Sigmoid colon (tissue), 7 donors: ENCODE data around the gene LCLAT1. TPM values are rescaled to one million over a fixed set of nuclear protein-coding genes. Genes with fewer than 3 reads are reported as not detected.

ENCODE experiments used
- DNase-seq: peaks from one replicate; pipeline ENCODE4 v3.0.0-alpha.2; 2019
- H3K27ac ChIP-seq, 4 donors: fragments of 200-600 bp; sonication (generic); one replicate each; pipeline ENCODE4 v1.5.1; 2016 to 2019; ENCODE audit warnings: mild to moderate bottlenecking in 1 of 4
- H3K27me3 ChIP-seq, 3 donors: fragments of 200-600 bp; sonication (generic); one replicate each; pipeline ENCODE4 v1.5.1; 2019; ENCODE audit warnings: mild to moderate bottlenecking in 1 of 3
- H3K36me3 ChIP-seq, 4 donors: fragments of 200-600 bp; sonication (generic); one replicate each; pipeline ENCODE4 v1.5.1; 2016 to 2019
- H3K4me1 ChIP-seq, 4 donors: fragments of 200-600 bp; sonication (generic); one replicate each; pipeline ENCODE4 v1.5.1; 2017 to 2019
- H3K4me3 ChIP-seq, 4 donors: fragments of 200-600 bp; sonication (generic); one replicate each; pipeline ENCODE4 v1.5.1; 2017 to 2019; ENCODE audit warnings: mild to moderate bottlenecking in 2 of 4, moderate library complexity in 1 of 4
- H3K9me3 ChIP-seq, 4 donors: fragments of 200-600 bp in 3 of 4; sonication (generic) in 3 of 4; one replicate each; pipeline versions ENCODE4 v1.5.1 to v1.6.1; 2013 to 2019
- EP300 ChIP-seq, 4 donors: sonication (generic); formaldehyde crosslinking; IDR thresholded peaks; one replicate each; pipeline ENCODE4 v1.6.1; 2017; ENCODE audit warnings: antibody characterized with exemption in 4 of 4
- POLR2A ChIP-seq, 2 donors: fragments of 450-650 bp; IDR thresholded peaks; one replicate each; pipeline ENCODE4 v1.6.1; 2016; ENCODE audit warnings: antibody characterized with exemption in 2 of 2, mild to moderate bottlenecking in 2 of 2, moderate library complexity in 2 of 2
- POLR2AphosphoS5 ChIP-seq, 4 donors: sonication (generic); formaldehyde crosslinking; IDR thresholded peaks; one replicate each; pipeline ENCODE4 v1.6.1; 2017; ENCODE audit warnings: antibody characterized with exemption in 4 of 4
- WGBS, 2 donors: extraction: QIAGEN DNeasy Blood & Tissue Kit; methylation state at CpG; one replicate each; pipeline ENCODE4 v1.1.7; 2013; 5-methylcytosine and 5-hydroxymethylcytosine counted together
- intact Hi-C: fragments of 100-400 bp; cut with DNase I; formaldehyde crosslinking; loops from one replicate; pipeline ENCODE4 v1.15.1; 2023
- polyA plus RNA-seq, 3 donors: library from polyadenylated mRNA; stranded (reverse); fragments of 200-250 nt; gene quantifications; one replicate each; pipeline ENCODE4 v1.2.3, GENCODE V29; 2013
- total RNA-seq, 4 donors: library from RNA; depleted of rRNA; stranded (reverse); fragments of >200 nt; gene quantifications; one replicate each; pipeline ENCODE4 v1.1.0, GENCODE V29; 2016
- TF ChIP-seq, protein P1 (sequence below), 4 experiments: fragments of 450-650 bp in 3 of 4; fragments of 200-600 bp in 1 of 4; IDR thresholded peaks; one replicate each; pipeline ENCODE4 v1.5.1; 2016 to 2019; ENCODE audit warnings: antibody characterized with exemption in 4 of 4, mild to moderate bottlenecking in 3 of 4, moderate library complexity in 2 of 4
- donor health status: healthy with polysubstance abuse.
- donor health status: Bipolar disorder and iron deficiency.
- donor health status: healthy.

The LCLAT1 gene
- total and polyA plus RNA-seq, 7 donors: 1.2 to 17.2 (median 10.0) TPM

- DNase-seq: no peak
- Histone ChIP-seq H3K4me1 (peaks cover 0 to 82% (median 74%) of the 10 kb centered on the region in 4 donors), H3K4me3 (no peak overlapping the region), H3K36me3 (no peaks in the 10 kb centered on the region), H3K27ac (peak overlapping the region; percentile 39 to 70 (median 60)), H3K9me3 (no peaks in the 10 kb centered on the region), H3K27me3 (no peaks in the 10 kb centered on the region)
- intact Hi-C loops: loop anchor here (2.0 to 5.0 kb wide), 2 partner anchors 40 to 44 kb away; partner anchors contain the start of gene LCLAT1
- WGBS, 2 donors: 22 to 61% methylated on average over 5 of the region's 5 CpGs
- no peak for TF ChIP-seq EP300 (IDR thresholded peaks at IDR 0.05)
- TF ChIP-seq, protein P1, sequence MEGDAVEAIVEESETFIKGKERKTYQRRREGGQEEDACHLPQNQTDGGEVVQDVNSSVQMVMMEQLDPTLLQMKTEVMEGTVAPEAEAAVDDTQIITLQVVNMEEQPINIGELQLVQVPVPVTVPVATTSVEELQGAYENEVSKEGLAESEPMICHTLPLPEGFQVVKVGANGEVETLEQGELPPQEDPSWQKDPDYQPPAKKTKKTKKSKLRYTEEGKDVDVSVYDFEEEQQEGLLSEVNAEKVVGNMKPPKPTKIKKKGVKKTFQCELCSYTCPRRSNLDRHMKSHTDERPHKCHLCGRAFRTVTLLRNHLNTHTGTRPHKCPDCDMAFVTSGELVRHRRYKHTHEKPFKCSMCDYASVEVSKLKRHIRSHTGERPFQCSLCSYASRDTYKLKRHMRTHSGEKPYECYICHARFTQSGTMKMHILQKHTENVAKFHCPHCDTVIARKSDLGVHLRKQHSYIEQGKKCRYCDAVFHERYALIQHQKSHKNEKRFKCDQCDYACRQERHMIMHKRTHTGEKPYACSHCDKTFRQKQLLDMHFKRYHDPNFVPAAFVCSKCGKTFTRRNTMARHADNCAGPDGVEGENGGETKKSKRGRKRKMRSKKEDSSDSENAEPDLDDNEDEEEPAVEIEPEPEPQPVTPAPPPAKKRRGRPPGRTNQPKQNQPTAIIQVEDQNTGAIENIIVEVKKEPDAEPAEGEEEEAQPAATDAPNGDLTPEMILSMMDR (IDR thresholded peaks at IDR 0.05): no peak
- no peak for TF ChIP-seq POLR2A (IDR thresholded peaks at IDR 0.05)
- no peak for TF ChIP-seq POLR2AphosphoS5 (IDR thresholded peaks at IDR 0.05)
These were observed 44.4 kb upstream of the LCLAT1 start for GRCh38 chr2:30402441-30403182.

GRCh38 chr2:30403592-30404312 lies 43.3 kb upstream of the LCLAT1 start:
- no peak overlapping the region for H3K4me3 ChIP-seq
- no peaks in the 10 kb centered on the region for H3K9me3 ChIP-seq
- no peaks in the 10 kb centered on the region for H3K36me3 ChIP-seq
- H3K27me3 ChIP-seq: no peaks in the 10 kb centered on the region
- intact Hi-C loops: loop anchor here (2.0 to 5.0 kb wide), 2 partner anchors 41 to 43 kb away; partner anchors contain the start of gene LCLAT1
- peak overlapping the region; percentile 39 to 70 (median 60) for H3K27ac ChIP-seq
- WGBS, 2 donors: 23 to 61% methylated on average over 7 of the region's 7 CpGs
- peaks cover 0 to 94% (median 85%) of the 10 kb centered on the region in 4 donors for H3K4me1 ChIP-seq
- TF ChIP-seq, protein P1 (IDR thresholded peaks at IDR 0.05): no peak
- TF ChIP-seq POLR2AphosphoS5 (IDR thresholded peaks at IDR 0.05): no peak
- TF ChIP-seq EP300 (IDR thresholded peaks at IDR 0.05): no peak
- no peak for TF ChIP-seq POLR2A (IDR thresholded peaks at IDR 0.05)
- no peak for DNase-seq

GRCh38 chr2:30404319-30405259 lies 42.5 kb upstream of the LCLAT1 start:
- Histone ChIP-seq H3K4me1 (peaks cover 0 to 99% (median 94%) of the 10 kb centered on the region in 4 donors), H3K9me3 (no peaks in the 10 kb centered on the region), H3K4me3 (no peak overlapping the region), H3K27me3 (no peaks in the 10 kb centered on the region), H3K36me3 (no peaks in the 10 kb centered on the region), H3K27ac (peak overlapping the region; percentile 39 to 70 (median 60))
- intact Hi-C loops: loop anchor here (5.0 kb wide), 4 partner anchors 42 to 263 kb away; partner anchors contain the start of gene LBH
- no peak for TF ChIP-seq POLR2A (IDR thresholded peaks at IDR 0.05)
- TF ChIP-seq, protein P1 (IDR thresholded peaks at IDR 0.05): no peak
- TF ChIP-seq EP300 (IDR thresholded peaks at IDR 0.05): no peak
- TF ChIP-seq POLR2AphosphoS5 (IDR thresholded peaks at IDR 0.05): no peak
- no peak for DNase-seq
- 59 to 66% methylated on average over 12 of the region's 12 CpGs for WGBS, 2 donors

DNA sequence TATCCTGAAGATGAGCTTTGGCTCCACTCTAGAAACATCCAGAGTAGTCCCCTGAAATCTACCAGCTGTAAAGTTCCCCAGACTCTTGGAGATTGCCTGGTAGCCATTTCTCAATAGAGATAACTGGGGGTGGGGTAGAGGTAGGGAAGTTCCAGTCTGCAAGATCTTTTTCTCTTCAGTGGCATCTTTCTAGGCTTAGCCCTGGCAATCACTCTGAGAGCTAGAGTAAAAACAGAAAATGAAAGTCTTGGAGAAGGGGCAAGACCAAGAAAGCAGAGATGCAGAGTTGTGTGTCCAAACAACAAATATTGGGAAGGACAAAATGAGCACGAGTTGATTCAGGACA lies 41.8 kb upstream of the LCLAT1 start:
- Histone ChIP-seq H3K36me3 (no peaks in the 10 kb centered on the region), H3K9me3 (no peaks in the 10 kb centered on the region), H3K4me1 (peaks cover 0 to 98% (median 90%) of the 10 kb centered on the region in 4 donors), H3K27me3 (no peaks in the 10 kb centered on the region), H3K4me3 (no peak overlapping the region), H3K27ac (peak overlapping the region in 3 of 4 donors; percentile 53 to 70 (median 67))
- TF ChIP-seq EP300 (IDR thresholded peaks at IDR 0.05) (no peak), POLR2A (IDR thresholded peaks at IDR 0.05) (no peak), POLR2AphosphoS5 (IDR thresholded peaks at IDR 0.05) (no peak)
- TF ChIP-seq, protein P1 (IDR thresholded peaks at IDR 0.05): no peak
- DNase-seq: no peak
- WGBS, 2 donors: 39 to 65% methylated on average over 1 of the region's 1 CpG
- intact Hi-C loops: loop anchor here (5.0 kb wide), 3 partner anchors 103 to 262 kb away; partner anchors contain the start of gene LBH
